HCT116 (cell line): ENCODE data around the gene TBC1D14.

Source experiments
- CEBPB ChIP-seq: IDR thresholded peaks from 2 replicates; pipeline ENCODE4 v1.6.1; 2012; ENCODE audit warnings: low read depth
- FOSL1 ChIP-seq: IDR thresholded peaks from 2 replicates; pipeline ENCODE4 v1.6.1; 2012; ENCODE audit warnings: low read depth
- POLR2AphosphoS5 ChIP-seq: IDR thresholded peaks from 2 replicates; pipeline ENCODE4 v1.6.1; 2011; ENCODE audit warnings: mild to moderate bottlenecking, low read depth, low read length, moderate library complexity
- TF ChIP-seq, protein P1 (sequence below), 3 experiments: fragments of 200-600 bp in 1 of 3; sonication (generic) in 1 of 3; IDR thresholded peaks in 2 of 3; conservative IDR thresholded peaks in 1 of 3; 2 replicates each; pipeline ENCODE4 v1.5.1; 2012 to 2017; ENCODE audit warnings: low read depth in 2 of 3, low read length in 2 of 3, antibody characterized with exemption in 1 of 3, borderline replicate concordance in 1 of 3, control low read depth in 1 of 3, mild to moderate bottlenecking in 1 of 3, mixed read lengths in 1 of 3, mixed run types in 1 of 3, moderate library complexity in 1 of 3; ENCODE audit not compliant: insufficient read depth in 1 of 3
- TF ChIP-seq, protein P2 (sequence below): IDR thresholded peaks from 2 replicates; pipeline ENCODE4 v1.6.1; 2012; ENCODE audit warnings: low read depth

DNA sequence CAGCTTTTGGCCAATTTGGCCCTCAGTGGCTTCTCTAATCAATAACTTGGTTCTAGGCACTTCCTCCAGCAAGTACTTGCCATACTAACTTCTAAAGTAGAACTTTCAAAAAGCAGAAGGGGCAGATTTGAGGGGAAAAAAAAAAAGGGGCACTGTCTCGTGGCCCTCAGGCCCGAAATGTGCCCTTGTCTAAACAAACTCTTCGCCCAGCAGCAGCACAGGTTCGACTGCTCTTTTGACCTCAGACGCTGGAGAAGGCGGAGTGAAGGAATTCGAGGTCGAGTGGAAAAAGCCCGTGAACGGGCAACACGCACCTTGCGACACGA, 157.5 kb downstream of the TBC1D14 start:
- TF ChIP-seq, protein P1, sequence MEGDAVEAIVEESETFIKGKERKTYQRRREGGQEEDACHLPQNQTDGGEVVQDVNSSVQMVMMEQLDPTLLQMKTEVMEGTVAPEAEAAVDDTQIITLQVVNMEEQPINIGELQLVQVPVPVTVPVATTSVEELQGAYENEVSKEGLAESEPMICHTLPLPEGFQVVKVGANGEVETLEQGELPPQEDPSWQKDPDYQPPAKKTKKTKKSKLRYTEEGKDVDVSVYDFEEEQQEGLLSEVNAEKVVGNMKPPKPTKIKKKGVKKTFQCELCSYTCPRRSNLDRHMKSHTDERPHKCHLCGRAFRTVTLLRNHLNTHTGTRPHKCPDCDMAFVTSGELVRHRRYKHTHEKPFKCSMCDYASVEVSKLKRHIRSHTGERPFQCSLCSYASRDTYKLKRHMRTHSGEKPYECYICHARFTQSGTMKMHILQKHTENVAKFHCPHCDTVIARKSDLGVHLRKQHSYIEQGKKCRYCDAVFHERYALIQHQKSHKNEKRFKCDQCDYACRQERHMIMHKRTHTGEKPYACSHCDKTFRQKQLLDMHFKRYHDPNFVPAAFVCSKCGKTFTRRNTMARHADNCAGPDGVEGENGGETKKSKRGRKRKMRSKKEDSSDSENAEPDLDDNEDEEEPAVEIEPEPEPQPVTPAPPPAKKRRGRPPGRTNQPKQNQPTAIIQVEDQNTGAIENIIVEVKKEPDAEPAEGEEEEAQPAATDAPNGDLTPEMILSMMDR (IDR thresholded peaks at IDR 0.05 in 2 of 3, conservative IDR thresholded peaks at IDR 0.05 in 1 of 3; ENCODE audit: borderline replicate concordance in 1 of 3, insufficient read depth in 1 of 3, low read depth in 2 of 3, low read length in 2 of 3): no peak
- TF ChIP-seq, protein P2, sequence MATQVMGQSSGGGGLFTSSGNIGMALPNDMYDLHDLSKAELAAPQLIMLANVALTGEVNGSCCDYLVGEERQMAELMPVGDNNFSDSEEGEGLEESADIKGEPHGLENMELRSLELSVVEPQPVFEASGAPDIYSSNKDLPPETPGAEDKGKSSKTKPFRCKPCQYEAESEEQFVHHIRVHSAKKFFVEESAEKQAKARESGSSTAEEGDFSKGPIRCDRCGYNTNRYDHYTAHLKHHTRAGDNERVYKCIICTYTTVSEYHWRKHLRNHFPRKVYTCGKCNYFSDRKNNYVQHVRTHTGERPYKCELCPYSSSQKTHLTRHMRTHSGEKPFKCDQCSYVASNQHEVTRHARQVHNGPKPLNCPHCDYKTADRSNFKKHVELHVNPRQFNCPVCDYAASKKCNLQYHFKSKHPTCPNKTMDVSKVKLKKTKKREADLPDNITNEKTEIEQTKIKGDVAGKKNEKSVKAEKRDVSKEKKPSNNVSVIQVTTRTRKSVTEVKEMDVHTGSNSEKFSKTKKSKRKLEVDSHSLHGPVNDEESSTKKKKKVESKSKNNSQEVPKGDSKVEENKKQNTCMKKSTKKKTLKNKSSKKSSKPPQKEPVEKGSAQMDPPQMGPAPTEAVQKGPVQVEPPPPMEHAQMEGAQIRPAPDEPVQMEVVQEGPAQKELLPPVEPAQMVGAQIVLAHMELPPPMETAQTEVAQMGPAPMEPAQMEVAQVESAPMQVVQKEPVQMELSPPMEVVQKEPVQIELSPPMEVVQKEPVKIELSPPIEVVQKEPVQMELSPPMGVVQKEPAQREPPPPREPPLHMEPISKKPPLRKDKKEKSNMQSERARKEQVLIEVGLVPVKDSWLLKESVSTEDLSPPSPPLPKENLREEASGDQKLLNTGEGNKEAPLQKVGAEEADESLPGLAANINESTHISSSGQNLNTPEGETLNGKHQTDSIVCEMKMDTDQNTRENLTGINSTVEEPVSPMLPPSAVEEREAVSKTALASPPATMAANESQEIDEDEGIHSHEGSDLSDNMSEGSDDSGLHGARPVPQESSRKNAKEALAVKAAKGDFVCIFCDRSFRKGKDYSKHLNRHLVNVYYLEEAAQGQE: no peak
- TF ChIP-seq CEBPB (no peak), FOSL1 (no peak), POLR2AphosphoS5 (no peak)
